Erythroblast (primary cell): ENCODE results near the gene METAP2.

Experiments used
- GATA1 ChIP-seq: IDR thresholded peaks from 2 replicates; pipeline ENCODE4 v1.6.1; 2011; ENCODE audit warnings: low read depth, mild to moderate bottlenecking, control low read depth, low read length, moderate library complexity
- POLR2A ChIP-seq: IDR thresholded peaks from 2 replicates; pipeline ENCODE4 v1.6.1; 2011; ENCODE audit warnings: mild to moderate bottlenecking, low read length

- TF ChIP-seq POLR2A: no peak
- no peak for TF ChIP-seq GATA1
Observed at GRCh38 chr12:95518944-95519343, 45.0 kb downstream of the METAP2 start.
